ENCODE measurements around the gene DGCR2. TPM values are rescaled to one million over a fixed set of nuclear protein-coding genes. Genes with fewer than 3 reads are reported as not detected.

DGCR2 gene
- polyA plus RNA-seq, 1 donor (not counting 4 experiments of a cell fraction or from before 2014, with no cell fraction given): 23.2 TPM

GRCh38 chr22:19124377-19124776, 2.2 kb upstream of the DGCR2 start:
- H3K4me3 ChIP-seq (ENCODE audit: control insufficient read depth in 2 of 3, extremely low read depth in 1 of 3, insufficient read depth in 2 of 3, low read depth in 1 of 3, low read length in 3 of 3): no peak overlapping the region
- peaks cover 27% of the 10 kb centered on the region for H3K4me1 ChIP-seq (ENCODE audit: control insufficient read depth, extremely low read depth, insufficient read depth, low read length)
- H3K9me1 ChIP-seq (ENCODE audit: control insufficient read depth, extremely low read depth, insufficient read depth, low read length): peaks cover 11% of the 10 kb centered on the region
- H3K27me3 ChIP-seq (ENCODE audit: control insufficient read depth, extremely low read depth, insufficient read depth, low read length): no peaks in the 10 kb centered on the region
- no peak for DNase-seq (ENCODE audit: low read depth, low spot score)
- no peak overlapping the region for H2AFZ ChIP-seq (ENCODE audit: control insufficient read depth, low read length)
- TF ChIP-seq EZH2 (IDR thresholded peaks at IDR 0.05; ENCODE audit: low read length): no peak
- TF ChIP-seq CTCF (optimal IDR thresholded peaks at IDR 0.05 in 1 of 3, IDR thresholded peaks at IDR 0.05 in 1 of 3, conservative IDR thresholded peaks at IDR 0.05 in 1 of 3; ENCODE audit: extremely low read depth in 1 of 3, insufficient read depth in 2 of 3, low read length in 3 of 3): no peak
- FAIRE-seq: no peak
- peaks cover 5% of the 10 kb centered on the region for H4K20me1 ChIP-seq (ENCODE audit: control insufficient read depth, extremely low read depth, insufficient read depth, low read length)
- H3K36me3 ChIP-seq (ENCODE audit: control insufficient read depth in 2 of 2, extremely low read depth in 1 of 2, insufficient read depth in 2 of 2, low read length in 2 of 2): peaks cover 0 to 4% of the 10 kb centered on the region in 2 experiments
- no peaks in the 10 kb centered on the region for H3K9me3 ChIP-seq (ENCODE audit: control insufficient read depth, low read depth, low read length)
- no peak overlapping the region for H3K4me2 ChIP-seq (ENCODE audit: control insufficient read depth, extremely low read depth, insufficient read depth, low read depth, low read length)
- no peak overlapping the region for H3K9ac ChIP-seq (ENCODE audit: control insufficient read depth, extremely low read depth, insufficient read depth, low read length)
- dilution Hi-C loops (cut with MboI; ENCODE audit: extremely low pct_ligation_motif_present, low sequenced_read_pairs): no loop called here
- H3K79me2 ChIP-seq (ENCODE audit: control insufficient read depth, insufficient read depth, low read length): peaks cover 26% of the 10 kb centered on the region
- H3K27ac ChIP-seq (ENCODE audit: control insufficient read depth, insufficient read depth, low read length): no peak overlapping the region

- H3K4me2 ChIP-seq (ENCODE audit: control insufficient read depth, extremely low read depth, insufficient read depth, low read depth, low read length): no peak overlapping the region
- no peaks in the 10 kb centered on the region for H3K9me3 ChIP-seq (ENCODE audit: control insufficient read depth, low read depth, low read length)
- peaks cover 23% of the 10 kb centered on the region for H3K4me1 ChIP-seq (ENCODE audit: control insufficient read depth, extremely low read depth, insufficient read depth, low read length)
- H4K20me1 ChIP-seq (ENCODE audit: control insufficient read depth, extremely low read depth, insufficient read depth, low read length): peaks cover 7% of the 10 kb centered on the region
- TF ChIP-seq EZH2 (IDR thresholded peaks at IDR 0.05; ENCODE audit: low read length) (no peak), CTCF (optimal IDR thresholded peaks at IDR 0.05 in 1 of 3, IDR thresholded peaks at IDR 0.05 in 1 of 3, conservative IDR thresholded peaks at IDR 0.05 in 1 of 3; ENCODE audit: extremely low read depth in 1 of 3, insufficient read depth in 2 of 3, low read length in 3 of 3) (no peak)
- H3K27me3 ChIP-seq (ENCODE audit: control insufficient read depth, extremely low read depth, insufficient read depth, low read length): no peaks in the 10 kb centered on the region
- H3K27ac ChIP-seq (ENCODE audit: control insufficient read depth, insufficient read depth, low read length): no peak overlapping the region
- peaks cover 0 to 4% of the 10 kb centered on the region in 2 experiments for H3K36me3 ChIP-seq (ENCODE audit: control insufficient read depth in 2 of 2, extremely low read depth in 1 of 2, insufficient read depth in 2 of 2, low read length in 2 of 2)
- no peak for FAIRE-seq
- peaks cover 8% of the 10 kb centered on the region for H3K9me1 ChIP-seq (ENCODE audit: control insufficient read depth, extremely low read depth, insufficient read depth, low read length)
- dilution Hi-C loops (cut with MboI; ENCODE audit: extremely low pct_ligation_motif_present, low sequenced_read_pairs): no loop called here
- no peak overlapping the region for H3K4me3 ChIP-seq (ENCODE audit: control insufficient read depth in 2 of 3, extremely low read depth in 1 of 3, insufficient read depth in 2 of 3, low read depth in 1 of 3, low read length in 3 of 3)
- no peak overlapping the region for H3K9ac ChIP-seq (ENCODE audit: control insufficient read depth, extremely low read depth, insufficient read depth, low read length)
- no peak for DNase-seq (ENCODE audit: low read depth, low spot score)
- peaks cover 30% of the 10 kb centered on the region for H3K79me2 ChIP-seq (ENCODE audit: control insufficient read depth, insufficient read depth, low read length)
- H2AFZ ChIP-seq (ENCODE audit: control insufficient read depth, low read length): no peak overlapping the region
Observed at GRCh38 chr22:19123936-19124335, 1.7 kb upstream of the DGCR2 start.
